GM19455 (cell line): Measurements from ENCODE around the gene PLPPR5.
"Not testable (repeated sequence)": the region's sequence is repeated elsewhere in the genome, so short reads cannot be mapped to it uniquely, and the experiment has no call there.

ENCODE experiments used
- ATAC-seq: cut with Tn5 transposase; IDR thresholded peaks from one replicate; pipeline ENCODE4 v1.9.1; 2021; ENCODE audit not compliant: unreplicated experiment

PLPPR5 gene

DNA sequence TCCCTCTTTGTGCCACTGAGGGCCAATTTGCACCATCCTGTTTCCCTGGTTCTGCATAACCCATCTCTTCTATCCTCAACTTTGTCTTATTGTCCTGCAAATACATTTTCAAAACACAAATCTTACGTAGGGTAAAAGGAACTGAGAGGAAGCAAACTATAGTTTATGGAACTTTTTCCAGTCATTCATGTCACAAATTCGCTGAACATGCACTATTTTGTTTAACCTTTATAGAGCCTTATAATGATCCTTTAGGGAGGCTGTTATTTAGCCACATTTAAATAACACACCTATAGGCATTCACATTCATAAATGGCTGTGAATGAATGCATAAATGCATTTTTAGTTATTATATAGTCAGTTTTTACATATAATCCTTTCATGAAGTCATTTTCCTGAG, 85.0 kb downstream of the PLPPR5 start:
- ATAC-seq: no peak

GRCh38 chr1:98919211-98919610, 85.5 kb downstream of the PLPPR5 start:
- no peak for ATAC-seq

DNA sequence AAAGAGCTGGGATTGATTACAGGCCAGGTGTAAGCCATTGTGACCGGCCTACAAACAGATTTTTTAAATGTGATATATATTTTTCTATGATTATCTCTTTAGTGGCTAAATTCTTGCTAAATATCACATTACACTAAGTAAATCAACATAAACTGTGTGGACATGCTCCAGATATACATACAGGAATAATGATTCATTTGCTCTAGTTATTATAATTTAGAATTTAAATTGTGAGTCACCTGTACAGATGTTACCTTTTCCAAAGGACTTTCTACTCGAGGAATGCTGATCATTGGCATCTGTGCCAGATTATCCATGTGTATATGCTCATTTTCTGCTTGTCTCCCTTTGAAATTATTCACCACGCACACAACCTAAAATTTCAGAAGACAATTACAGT, 90.1 kb downstream of the PLPPR5 start:
- ATAC-seq: no peak

DNA sequence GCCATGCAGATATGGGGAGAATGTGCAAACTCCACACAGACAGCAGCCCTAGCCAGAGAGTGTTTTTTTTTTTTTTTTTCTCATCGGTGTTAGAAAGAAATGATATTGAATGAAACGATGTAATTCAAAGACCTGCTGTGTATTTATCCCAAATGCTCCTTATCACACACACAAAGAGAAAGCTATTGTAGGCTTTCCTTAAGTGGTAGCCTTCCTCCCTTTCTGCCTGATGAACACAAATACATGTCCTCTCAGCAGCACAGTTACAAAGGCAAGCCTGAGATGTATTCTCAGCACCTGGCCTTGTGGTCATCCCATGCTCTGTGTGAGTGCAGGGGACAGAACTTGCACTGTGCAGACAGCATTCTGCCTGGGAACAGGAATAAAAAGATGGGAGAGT, 93.8 kb downstream of the PLPPR5 start:
- no peak for ATAC-seq

DNA sequence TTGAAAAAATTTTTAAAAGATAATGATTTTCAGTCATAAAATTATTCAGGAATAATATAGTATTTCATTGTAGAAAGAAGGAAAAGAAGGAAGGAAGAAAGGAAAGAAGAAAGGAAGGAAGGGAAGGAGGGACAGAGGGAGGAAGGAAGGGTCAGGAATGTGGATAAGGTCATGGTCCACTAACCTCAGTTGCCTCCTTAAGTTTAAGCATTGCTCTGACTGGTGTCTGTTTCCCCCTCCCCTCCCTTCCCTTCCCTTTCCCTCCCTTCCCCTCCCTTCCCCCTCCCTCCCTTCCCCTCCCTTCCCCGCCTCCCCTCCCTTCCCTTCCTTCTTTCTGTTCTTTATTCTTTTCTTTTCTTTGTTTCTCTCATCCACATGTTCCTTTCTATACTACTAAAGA, 95.7 kb downstream of the PLPPR5 start:
- ATAC-seq: no peak

DNA sequence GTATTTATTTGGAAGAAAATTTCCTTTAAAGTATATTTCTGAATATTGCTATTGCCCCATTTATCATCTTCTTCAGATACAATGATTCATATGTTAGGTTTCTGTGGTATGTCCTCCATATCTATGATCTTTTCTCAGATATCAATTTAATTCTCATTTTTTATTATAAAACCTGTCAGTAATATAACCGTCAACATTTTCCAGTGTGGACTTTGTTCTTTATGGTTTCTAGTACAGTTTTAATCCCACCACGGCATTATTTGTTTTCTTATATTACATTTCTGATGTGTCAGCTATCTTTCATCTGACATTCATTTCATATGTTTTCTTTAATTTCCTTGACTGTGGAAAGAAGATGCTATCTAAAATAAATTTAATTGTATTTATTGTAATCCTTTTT, 97.9 kb downstream of the PLPPR5 start:
- ATAC-seq: no peak

DNA sequence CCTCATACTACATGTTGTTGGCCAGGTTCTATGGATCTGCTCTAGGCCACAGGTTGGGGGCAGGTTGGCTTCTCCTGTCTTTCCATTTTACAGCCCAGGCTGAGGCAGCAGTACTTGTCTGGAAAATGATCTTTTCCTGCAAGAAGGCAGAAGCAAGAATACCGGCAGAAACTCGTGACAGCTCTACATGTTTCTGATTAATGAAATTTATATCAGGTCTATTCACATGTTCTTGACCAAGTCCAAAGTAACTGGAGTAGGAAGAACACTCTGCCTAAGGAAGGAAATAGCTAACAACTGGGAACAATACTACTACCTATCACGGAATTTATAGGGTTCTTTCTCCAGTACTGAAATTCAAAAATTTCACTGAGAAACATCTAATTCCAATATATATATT, 98.3 kb downstream of the PLPPR5 start:
- ATAC-seq: no peak

GRCh38 chr1:98904684-98905083, 100.0 kb downstream of the PLPPR5 start:
- no peak for ATAC-seq

DNA sequence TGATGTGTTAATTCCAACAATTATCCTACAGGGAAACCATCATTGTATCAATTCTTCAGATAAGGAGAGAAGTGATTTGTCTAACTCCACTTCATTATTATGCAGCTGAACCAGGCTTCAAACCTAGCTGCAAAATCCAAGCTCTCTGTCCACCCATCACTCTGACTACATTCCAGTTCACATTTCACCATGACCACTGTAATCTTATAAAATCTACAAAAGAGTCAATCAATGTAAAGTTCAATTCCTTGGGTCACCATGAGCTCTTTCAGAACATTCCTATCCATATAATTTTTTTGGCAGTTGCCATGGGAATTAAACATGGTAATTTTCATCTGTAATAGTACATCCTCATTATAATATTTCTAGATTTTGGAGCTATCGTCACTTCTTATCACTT, 100.9 kb downstream of the PLPPR5 start:
- ATAC-seq: no peak

DNA sequence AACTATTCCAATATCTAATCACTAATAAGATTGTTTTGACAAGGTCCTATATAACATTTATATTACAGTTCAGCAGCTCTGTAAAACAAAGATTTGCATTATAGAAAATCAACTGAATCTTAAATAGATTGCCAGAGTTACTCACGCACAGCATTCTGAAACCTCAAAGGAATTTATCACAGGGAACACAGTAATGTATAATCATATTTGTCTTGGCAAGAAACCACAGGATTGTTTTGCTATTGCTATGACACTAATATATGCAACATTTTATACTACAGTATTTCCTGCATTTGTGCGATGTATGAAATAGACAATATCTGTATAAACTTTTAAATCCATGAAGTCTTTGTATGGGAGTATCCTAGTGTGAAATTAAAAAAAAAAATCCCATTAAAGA, 101.4 kb downstream of the PLPPR5 start:
- no peak for ATAC-seq

GRCh38 chr1:98898940-98899339, 105.7 kb downstream of the PLPPR5 start:
- ATAC-seq: no peak

DNA sequence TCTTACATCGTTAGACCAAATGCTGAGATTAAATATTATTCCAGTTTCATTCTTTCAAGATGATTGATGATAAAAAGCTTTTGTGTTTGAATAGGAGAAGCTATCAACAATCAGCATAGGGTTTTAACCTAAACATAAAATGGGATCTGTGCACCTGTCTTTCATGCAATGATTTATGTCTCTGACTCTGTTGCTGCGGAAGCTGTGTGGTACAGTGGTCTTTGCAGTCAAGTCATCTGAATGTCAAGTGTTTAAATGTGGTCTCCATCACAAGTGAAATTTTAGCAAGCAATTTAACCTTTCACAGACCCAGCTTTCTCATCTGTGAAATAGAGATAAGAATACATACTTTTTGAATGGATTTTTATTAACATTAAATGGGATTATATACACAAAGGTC, 107.2 kb downstream of the PLPPR5 start:
- no peak for ATAC-seq

DNA sequence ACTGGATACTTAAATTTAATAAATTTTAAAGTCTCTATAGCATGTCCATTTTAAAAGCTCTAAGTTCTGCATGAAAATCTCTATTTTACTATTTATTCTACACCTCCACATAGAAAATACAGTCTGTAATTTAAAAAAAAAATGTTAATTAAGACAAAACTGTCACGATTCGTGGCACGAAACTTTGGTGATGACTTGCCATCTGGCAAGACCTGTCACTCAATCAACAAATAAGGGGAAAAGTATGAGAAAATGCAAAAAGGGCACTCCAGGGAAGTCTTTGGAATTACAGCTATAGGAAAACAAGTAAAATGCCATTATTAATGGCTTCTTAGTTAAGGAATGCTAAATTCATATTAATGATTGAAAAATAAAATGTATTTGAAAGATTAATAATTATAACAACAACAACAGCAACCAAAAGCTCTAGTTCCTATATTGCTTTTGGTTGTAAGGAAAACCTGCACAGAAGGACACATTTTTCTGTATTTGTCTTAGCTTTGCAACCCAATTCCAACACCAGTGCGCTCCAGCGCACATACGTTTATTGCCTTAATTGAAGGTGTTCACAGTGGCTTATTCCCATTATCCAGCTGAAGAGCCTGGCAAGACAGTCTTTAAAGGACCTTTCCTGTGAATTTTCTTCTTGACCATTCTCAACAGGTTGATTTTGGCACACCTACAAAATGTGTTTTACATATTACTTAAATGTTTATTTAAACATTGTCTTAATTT, 107.8 kb downstream of the PLPPR5 start:
- ATAC-seq: no peak

- ATAC-seq: no peak
Observed at GRCh38 chr1:98893371-98893770, 111.3 kb downstream of the PLPPR5 start.

GRCh38 chr1:98888869-98889268, 115.8 kb downstream of the PLPPR5 start:
- no peak for ATAC-seq

GRCh38 chr1:98887507-98887906, 117.2 kb downstream of the PLPPR5 start:
- ATAC-seq: no peak

DNA sequence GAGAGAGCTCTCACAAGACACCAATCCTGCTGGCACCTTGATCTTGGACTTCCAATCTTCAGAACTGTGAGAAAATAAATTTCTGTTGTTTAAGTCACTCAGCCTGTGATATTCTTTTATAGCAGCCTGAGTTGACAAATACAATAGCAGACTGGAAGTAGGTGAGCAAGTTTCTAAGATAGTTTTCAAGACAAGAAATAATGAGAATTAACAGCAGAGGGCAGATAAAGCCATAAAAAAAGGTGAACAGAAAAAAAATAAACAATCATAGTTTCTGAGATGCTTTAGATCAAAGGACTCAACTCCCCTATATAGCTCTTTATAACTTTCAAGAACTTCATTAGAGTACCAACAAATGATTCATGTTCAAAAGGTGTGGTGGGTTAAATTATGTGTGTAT, 119.8 kb downstream of the PLPPR5 start:
- no peak for ATAC-seq

- no peak for ATAC-seq
Observed at GRCh38 chr1:98881901-98882300, 122.8 kb downstream of the PLPPR5 start.

GRCh38 chr1:98881234-98881633, 123.4 kb downstream of the PLPPR5 start:
- ATAC-seq: not testable (repeated sequence)

DNA sequence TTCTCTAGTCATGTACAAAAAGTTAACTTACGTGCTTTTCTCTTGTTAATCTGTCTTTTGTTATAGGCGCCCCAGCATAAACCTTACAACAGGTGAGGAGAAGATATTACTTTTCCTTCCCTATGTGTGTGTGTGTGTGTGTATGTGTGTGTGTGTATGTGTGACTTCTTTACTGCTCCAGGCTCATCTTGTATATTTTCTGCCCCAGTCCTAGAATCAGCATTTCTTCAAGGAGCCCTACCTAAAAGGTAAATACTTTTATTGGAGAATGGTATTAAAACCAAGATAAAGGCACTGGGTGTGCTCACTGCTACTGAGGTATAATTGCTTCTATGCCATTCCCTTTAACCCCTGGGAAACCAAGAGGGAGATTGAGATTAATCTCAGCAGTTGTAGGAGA, 129.8 kb downstream of the PLPPR5 start:
- no peak for ATAC-seq

DNA sequence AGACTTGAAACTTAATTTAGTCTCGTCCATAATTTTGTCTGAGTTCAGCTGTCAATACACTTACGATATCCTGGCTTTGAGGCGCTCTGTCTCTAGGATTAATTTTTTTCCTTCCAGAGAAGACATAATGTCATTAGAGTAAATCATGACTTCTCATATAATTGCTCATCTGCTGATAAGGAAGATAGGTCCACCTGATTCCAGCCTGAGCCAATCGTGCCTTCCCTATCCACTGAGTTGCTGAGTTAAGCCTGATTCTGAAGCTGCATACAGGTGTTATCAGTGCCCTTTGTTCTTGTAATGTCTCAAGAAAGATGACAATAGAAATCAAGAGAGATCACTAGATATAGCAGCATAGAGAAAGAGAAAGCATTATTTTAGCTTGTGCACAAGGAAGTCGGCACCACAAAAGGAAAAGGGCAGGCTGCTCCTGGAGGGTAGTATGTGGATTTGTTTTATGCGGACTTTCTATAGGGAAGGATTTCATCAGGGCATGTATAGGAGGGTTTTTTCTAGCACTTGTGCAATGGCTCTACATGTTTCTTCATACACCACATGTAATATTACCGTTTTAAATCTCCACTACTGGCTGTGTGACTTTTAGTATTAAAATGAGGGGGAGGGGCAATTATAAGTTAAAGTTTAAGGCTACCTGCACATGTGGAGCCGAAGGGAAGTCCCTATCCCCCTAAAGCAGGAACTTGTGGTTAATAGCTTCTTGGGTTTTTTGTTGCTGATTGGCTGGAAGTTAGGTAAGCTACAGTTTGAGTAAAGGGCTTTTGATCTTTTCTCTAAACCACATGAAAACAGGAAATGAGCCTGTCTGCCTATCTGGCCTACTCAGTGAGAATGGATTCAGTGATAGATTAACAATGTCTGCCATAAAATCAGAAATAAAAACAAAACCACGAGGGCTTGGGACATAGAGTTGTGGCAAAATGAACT, 133.4 kb downstream of the PLPPR5 start:
- peak; percentile 89 for ATAC-seq

DNA sequence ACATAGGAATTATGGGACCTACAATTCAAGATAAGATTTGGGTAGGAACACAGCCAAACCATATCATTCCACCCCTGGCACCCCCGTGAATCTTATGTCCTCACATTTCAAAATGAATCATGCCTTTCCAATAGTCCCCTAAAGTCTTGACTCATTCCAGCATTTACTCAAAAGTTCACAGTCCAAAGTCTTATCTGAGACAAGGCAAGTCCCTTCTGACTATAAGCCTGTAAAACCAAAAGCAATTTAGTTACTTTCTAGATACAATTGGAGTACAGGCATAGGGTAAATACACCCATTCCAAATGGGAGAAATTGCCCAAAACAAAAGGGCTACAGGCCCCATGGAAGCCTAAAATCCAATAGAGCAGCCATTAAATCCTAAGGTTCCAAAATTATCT, 138.9 kb downstream of the PLPPR5 start:
- no peak for ATAC-seq
